H1 (cell line): ENCODE measurements around the gene DENND4C. TPM values are rescaled to one million over a fixed set of nuclear protein-coding genes. Genes with fewer than 3 reads are reported as not detected.
A peak's percentile ranks its signal among the peaks of the same experiment; 100 is the strongest.

Experiments
- CTCF ChIA-PET: fragments of 300-600 bp; sonication (Branson Sonifier 250); formaldehyde crosslinking; loops from one replicate; lab custom pipeline; 2021; ENCODE audit not compliant: partially characterized antibody; lab: Charles Lee
- POLR2A ChIA-PET: fragments of 300-600 bp; sonication (Branson Sonifier 250); formaldehyde crosslinking; loops from one replicate; lab custom pipeline; 2021; ENCODE audit warnings: inconsistent platforms; ENCODE audit not compliant: partially characterized antibody; lab: Charles Lee
- DNase-seq, 2 experiments: peaks; one replicate each; pipeline versions ENCODE4 v3.0.0 to v3.0.0-alpha.2; 2010 to 2022; ENCODE audit warnings: low spot score in 2 of 2, low read depth in 1 of 2, mixed read lengths in 1 of 2
- FAIRE-seq: peaks from 2 replicates; lab custom pipeline; 2011; peaks lifted over from hg19 to GRCh38; lab: Jason Lieb, UNC
- H2AFZ ChIP-seq: 2 replicates; pipeline ENCODE4 v1.8.1; 2012; ENCODE audit warnings: low read length, inconsistent platforms
- H2AK5ac ChIP-seq: 2 replicates; pipeline ENCODE4 v1.6.1; 2013; ENCODE audit warnings: low read depth, low read length
- H2BK120ac ChIP-seq: replicated peaks from 2 replicates; pipeline ENCODE3; 2013; ENCODE audit warnings: low read depth, low read length, inconsistent platforms
- H2BK12ac ChIP-seq: 2 replicates; pipeline ENCODE4 v1.6.1; 2013; ENCODE audit warnings: low read depth, low read length
- H2BK15ac ChIP-seq: 2 replicates; pipeline ENCODE4 v1.6.1; 2013; ENCODE audit warnings: low read length
- H2BK20ac ChIP-seq: 2 replicates; pipeline ENCODE4 v1.6.1; 2013; ENCODE audit warnings: low read length
- H2BK5ac ChIP-seq: 2 replicates; pipeline ENCODE4 v1.6.1; 2013; ENCODE audit warnings: low read depth, low read length
- H3K14ac ChIP-seq: 2 replicates; pipeline ENCODE4 v1.6.1; 2013; ENCODE audit warnings: inconsistent platforms; ENCODE audit not compliant: insufficient read length
- H3K18ac ChIP-seq: 2 replicates; pipeline ENCODE4 v1.6.1; 2013; ENCODE audit warnings: low read length; ENCODE audit errors: extremely low read depth
- H3K23ac ChIP-seq: 2 replicates; pipeline ENCODE4 v1.6.1; 2013; ENCODE audit warnings: inconsistent platforms; ENCODE audit not compliant: insufficient read length
- H3K23me2 ChIP-seq: 2 replicates; pipeline ENCODE4 v1.6.1; 2013; ENCODE audit warnings: low read depth, low read length
- H3K27ac ChIP-seq: 2 replicates; pipeline ENCODE4 v1.6.1; 2011; ENCODE audit warnings: low read depth, low read length, inconsistent platforms
- H3K27me3 ChIP-seq, 4 experiments: replicated peaks in 1 of 4; 1 replicate in 1 of 4; 2 replicates in 3 of 4; pipeline versions ENCODE4 v1.6.1 to v1.8.1; 2011 to 2013; ENCODE audit warnings: low read length in 3 of 4, mild to moderate bottlenecking in 3 of 4, inconsistent platforms in 2 of 4, mixed read lengths in 2 of 4, moderate library complexity in 1 of 4; ENCODE audit not compliant: control insufficient read depth in 3 of 4, insufficient read depth in 3 of 4; ENCODE audit errors: extremely low read depth in 1 of 4
- H3K36me3 ChIP-seq, 4 experiments: 2 replicates each; pipeline versions ENCODE4 v1.6.1 to v1.8.1; 2011 to 2013; ENCODE audit warnings: mild to moderate bottlenecking in 4 of 4, low read length in 3 of 4, moderate library complexity in 2 of 4, control low read depth in 1 of 4, inconsistent platforms in 1 of 4; ENCODE audit not compliant: insufficient read depth in 4 of 4, control insufficient read depth in 2 of 4
- H3K4ac ChIP-seq: replicated peaks from 2 replicates; pipeline ENCODE3; 2013; ENCODE audit warnings: low read length, low read depth, mixed read lengths, inconsistent platforms; ENCODE audit not compliant: insufficient read length
- H3K4me1 ChIP-seq, 4 experiments: replicated peaks in 1 of 4; 1 replicate in 1 of 4; 2 replicates in 3 of 4; pipeline versions ENCODE4 v1.6.1 to v1.8.1; 2011 to 2013; ENCODE audit warnings: low read length in 3 of 4, inconsistent platforms in 2 of 4, mixed read lengths in 1 of 4; ENCODE audit not compliant: insufficient read depth in 4 of 4, control insufficient read depth in 3 of 4
- H3K4me2 ChIP-seq, 2 experiments: 2 replicates each; pipeline versions ENCODE4 v1.6.1 to v1.8.1; 2011 to 2013; ENCODE audit warnings: low read depth in 2 of 2, low read length in 2 of 2, control low read depth in 1 of 2, inconsistent platforms in 1 of 2, mild to moderate bottlenecking in 1 of 2; ENCODE audit not compliant: insufficient read depth in 1 of 2
- H3K4me3 ChIP-seq, 4 experiments: fragments of 200-600, 300-600 bp in 1 of 4; sonication (generic), shearing (Covaris generic), sonication (Bioruptor Twin) in 1 of 4; 2 replicates each; pipeline versions ENCODE4 v1.5.1 to v1.8.1; 2011 to 2016; ENCODE audit warnings: low read length in 4 of 4, low read depth in 3 of 4, control low read depth in 2 of 4, inconsistent platforms in 2 of 4, mild to moderate bottlenecking in 2 of 4, mixed read lengths in 1 of 4, moderate library complexity in 1 of 4; ENCODE audit not compliant: insufficient read depth in 2 of 4; ENCODE audit errors: extremely low read depth in 1 of 4
- H3K56ac ChIP-seq: replicated peaks from 2 replicates; pipeline ENCODE3; 2013; ENCODE audit warnings: low read depth, mild to moderate bottlenecking, mixed read lengths, low read length, inconsistent platforms; ENCODE audit not compliant: insufficient read length
- H3K79me1 ChIP-seq: 2 replicates; pipeline ENCODE4 v1.6.1; 2013; ENCODE audit warnings: low read depth, low read length, control low read depth
- H3K79me2 ChIP-seq, 2 experiments: 2 replicates each; pipeline versions ENCODE4 v1.6.1 to v1.8.1; 2012 to 2013; ENCODE audit warnings: low read length in 2 of 2, mild to moderate bottlenecking in 2 of 2, inconsistent platforms in 1 of 2; ENCODE audit not compliant: insufficient read depth in 2 of 2, control insufficient read depth in 1 of 2
- H3K9ac ChIP-seq, 4 experiments: replicated peaks in 1 of 4; 1 replicate in 1 of 4; 2 replicates in 3 of 4; pipeline versions ENCODE4 v1.6.1 to v1.8.1; 2011 to 2013; ENCODE audit warnings: low read depth in 3 of 4, low read length in 3 of 4, control low read depth in 2 of 4, mild to moderate bottlenecking in 2 of 4, moderate library complexity in 2 of 4, inconsistent platforms in 1 of 4; ENCODE audit errors: extremely low read depth in 1 of 4
- H3K9me3 ChIP-seq, 2 experiments: 2 replicates each; pipeline versions ENCODE4 v1.6.1 to v1.8.1; 2012 to 2013; ENCODE audit warnings: mild to moderate bottlenecking in 2 of 2, moderate library complexity in 2 of 2, control low read depth in 1 of 2, inconsistent platforms in 1 of 2, low read depth in 1 of 2, low read length in 1 of 2, mixed read lengths in 1 of 2; ENCODE audit not compliant: insufficient read depth in 2 of 2
- H4K20me1 ChIP-seq, 2 experiments: replicated peaks in 1 of 2; 2 replicates each; pipeline versions ENCODE3 to v1.8.1; 2011 to 2013; ENCODE audit warnings: inconsistent platforms in 2 of 2, low read length in 2 of 2, mild to moderate bottlenecking in 1 of 2; ENCODE audit not compliant: insufficient read depth in 2 of 2, control insufficient read depth in 1 of 2
- H4K5ac ChIP-seq: 2 replicates; pipeline ENCODE4 v1.6.1; 2013; ENCODE audit warnings: low read length, low read depth, mixed read lengths, inconsistent platforms; ENCODE audit not compliant: insufficient read length
- H4K8ac ChIP-seq: 2 replicates; pipeline ENCODE4 v1.8.0; 2013; ENCODE audit warnings: mild to moderate bottlenecking, moderate library complexity, low read length, inconsistent platforms; ENCODE audit not compliant: insufficient read depth; ENCODE audit errors: extremely low read depth
- H4K91ac ChIP-seq: replicated peaks from 2 replicates; pipeline ENCODE3; 2013; ENCODE audit warnings: low read length, mixed read lengths, inconsistent platforms; ENCODE audit not compliant: insufficient read length
- ASH2L ChIP-seq: fragments of 200-600, 300-600 bp; sonication (generic); IDR thresholded peaks from one replicate; pipeline ENCODE4 v1.7.1; 2017; ENCODE audit warnings: low read length
- BACH1 ChIP-seq: IDR thresholded peaks from 2 replicates; pipeline ENCODE4 v1.6.1; 2012; ENCODE audit warnings: low read length, improper control_type of control experiment
- CEBPB ChIP-seq: IDR thresholded peaks from 2 replicates; pipeline ENCODE4 v1.6.1; 2012; ENCODE audit warnings: low read depth, low read length
- CREB1 ChIP-seq: IDR thresholded peaks from 2 replicates; pipeline ENCODE4 v1.6.1; 2012; ENCODE audit warnings: inconsistent platforms
- JUN ChIP-seq: IDR thresholded peaks from 2 replicates; pipeline ENCODE4 v1.6.1; 2011; ENCODE audit warnings: low read depth, mild to moderate bottlenecking, improper control_type of control experiment, low read length
- RAD21 ChIP-seq, 2 experiments: IDR thresholded peaks in 1 of 2; conservative IDR thresholded peaks in 1 of 2; 2 replicates each; pipeline ENCODE4 v1.6.1; 2011; ENCODE audit warnings: low read depth in 2 of 2, low read length in 2 of 2, improper control_type of control experiment in 1 of 2, inconsistent platforms in 1 of 2, mild to moderate bottlenecking in 1 of 2, moderate library complexity in 1 of 2
- SP1 ChIP-seq: IDR thresholded peaks from 2 replicates; pipeline ENCODE4 v1.6.1; 2011; ENCODE audit warnings: low read depth, low read length
- WGBS, 2 experiments: shearing (Covaris generic) in 1 of 2; methylation state at CpG; one replicate each; pipeline versions ENCODE4 v1.1.6 to v1.1.7; 2013 to 2015; ENCODE audit warnings: low lambda C conversion rate in 2 of 2, mixed read lengths in 2 of 2, inconsistent platforms in 1 of 2, low coverage in 1 of 2, missing lambda C conversion rate in 1 of 2; ENCODE audit not compliant: insufficient replicate concordance in 2 of 2, insufficient coverage in 1 of 2, insufficient read length in 1 of 2; ENCODE audit errors: extremely low coverage in 1 of 2, missing lambda C conversion rate in 1 of 2; 5-methylcytosine and 5-hydroxymethylcytosine counted together
- polyA plus RNA-seq, 7 experiments: library from polyadenylated mRNA; depleted of rRNA in 3 of 7; stranded (reverse) in 5 of 7; unstranded in 2 of 7; fragments of >200 nt in 5 of 7; fragments of 200-250 nt in 2 of 7; gene quantifications; 1 replicate in 5 of 7; 2 replicates in 1 of 7; 4 replicates in 1 of 7; pipeline versions ENCODE4 v1.2.1 to v1.2.3, GENCODE V29; 2011 to 2013; ENCODE audit warnings: missing spikeins in 2 of 7, mixed read lengths in 2 of 7
- total RNA-seq: library from RNA; stranded (reverse); fragmentation: NEBNext Ultra II Directional; extraction: Animal tissue kit (Norgen Biotek cat#: 25700); gene quantifications from 2 replicates; pipeline ENCODE4 v1.2.1, GENCODE V29; 2021
- TF ChIP-seq, protein P1 (sequence below): IDR thresholded peaks from 2 replicates; pipeline ENCODE4 v1.6.1; 2011; ENCODE audit warnings: low read depth, mild to moderate bottlenecking, low read length; ENCODE audit not compliant: insufficient read depth

The DENND4C gene
- total and polyA plus RNA-seq, 2 of the 8 experiments (the other 6 are each of a cell fraction or from before 2014, with no cell fraction given), result 6.9 to 18.9 TPM

DNA sequence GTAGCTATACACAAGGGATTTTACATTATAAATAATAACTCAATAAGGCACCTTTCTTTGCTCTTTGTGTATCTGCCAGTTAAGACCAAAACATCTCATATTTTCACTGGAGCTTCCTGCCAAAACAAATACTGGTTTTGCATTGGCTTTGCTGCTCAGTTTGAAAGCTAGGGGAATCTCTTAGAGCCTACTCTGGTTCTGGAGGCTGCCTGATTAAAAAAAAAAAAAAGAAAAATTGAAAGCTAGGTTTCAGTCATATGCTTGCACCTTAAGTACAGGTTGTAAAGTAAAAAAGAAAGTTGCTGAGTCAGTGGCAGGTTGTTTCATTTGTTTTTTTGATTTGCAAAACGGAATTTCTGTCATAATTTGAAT is 2.3 kb downstream of the DENND4C start:
- H3K4me2 ChIP-seq, result peak overlapping the region; percentile 88 to 97; a peak in 3 of 4 replicates
- no peak overlapping the region for H2BK5ac ChIP-seq
- H3K23me2 ChIP-seq, result peaks cover 3% of the 10 kb centered on the region; the same call in 1 of the 2 replicates
- no peak overlapping the region for H2BK15ac ChIP-seq
- no peaks in the 10 kb centered on the region for H3K9me3 ChIP-seq
- no peaks in the 10 kb centered on the region for H3K36me3 ChIP-seq
- H3K79me1 ChIP-seq, result peaks cover 2% of the 10 kb centered on the region; the same call in 1 of the 2 replicates
- ChIA-PET CTCF (interaction anchor here (0.7 to 1.2 kb wide), 4 partner anchors 14 to 289 kb away, joined by 3 to 6 read pairs (median 4); no protein-coding TSS in a partner anchor), POLR2A (interaction anchor here (0.8 to 1.6 kb wide), 6 partner anchors 11 to 147 kb away, joined by 3 to 5 read pairs (median 4); partner anchors contain the start of gene RPS6)
- H3K23ac ChIP-seq, result no peak overlapping the region
- H3K18ac ChIP-seq, result no peak overlapping the region
- H2AK5ac ChIP-seq, result no peak overlapping the region
- H4K5ac ChIP-seq, result no peak overlapping the region
- no peak overlapping the region for H2BK12ac ChIP-seq
- WGBS, 2 experiments, result 17% methylated on average over 1 of the region's 1 CpG; no CpG with 5 or more reads in 1 of the 2 experiments
- H3K9ac ChIP-seq, result no peak overlapping the region
- H3K4me3 ChIP-seq, result peak overlapping the region in 1 of 4 experiments; percentile 89; a peak in 2 of 8 replicates
- no peak overlapping the region for H3K4ac ChIP-seq
- H2BK120ac ChIP-seq, result no peak overlapping the region
- no peak overlapping the region for H4K8ac ChIP-seq
- peaks cover 3 to 10% of the 10 kb centered on the region in 2 experiments for H4K20me1 ChIP-seq
- no peak for DNase-seq
- H3K27ac ChIP-seq, result no peak overlapping the region
- no peak overlapping the region for H3K56ac ChIP-seq
- H3K79me2 ChIP-seq, result peaks cover 17 to 64% of the 10 kb centered on the region in 2 experiments; a peak in 3 of 4 replicates
- TF ChIP-seq RAD21 (IDR thresholded peaks at IDR 0.05 in 1 of 2, conservative IDR thresholded peaks at IDR 0.05 in 1 of 2; ENCODE audit: low read depth in 2 of 2, low read length in 2 of 2) (no peak), ASH2L (no peak), CEBPB (no peak), CREB1 (no peak), JUN (no peak), SP1 (no peak), BACH1 (0 out of 2 replicates have a peak, but pooled peaks have one; percentile 34)
- TF ChIP-seq, protein P1, sequence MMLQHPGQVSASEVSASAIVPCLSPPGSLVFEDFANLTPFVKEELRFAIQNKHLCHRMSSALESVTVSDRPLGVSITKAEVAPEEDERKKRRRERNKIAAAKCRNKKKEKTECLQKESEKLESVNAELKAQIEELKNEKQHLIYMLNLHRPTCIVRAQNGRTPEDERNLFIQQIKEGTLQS, result no peak
- H3K4me1 ChIP-seq, result peaks cover 0 to 8% (median 4%) of the 10 kb centered on the region in 4 experiments; a peak in 5 of 7 replicates
- H3K27me3 ChIP-seq, result no peaks in the 10 kb centered on the region
- no peak overlapping the region for H2AFZ ChIP-seq
- no peak overlapping the region for H2BK20ac ChIP-seq
- H4K91ac ChIP-seq, result no peak overlapping the region
- no peak overlapping the region for H3K14ac ChIP-seq
- no peak for FAIRE-seq
